HG03571 (cell line): ENCODE data around the gene RGS7.
A peak's percentile ranks its signal among the peaks of the same experiment; 100 is the strongest.
"Not testable (repeated sequence)": the region's sequence is repeated elsewhere in the genome, so short reads cannot be mapped to it uniquely, and the experiment has no call there.

Source experiments
- ATAC-seq: cut with Tn5 transposase; IDR thresholded peaks from one replicate; pipeline ENCODE4 v1.9.1; 2021; ENCODE audit not compliant: unreplicated experiment

RGS7 gene

GRCh38 chr1:240941701-240942370 is 415.2 kb downstream of the RGS7 start:
- ATAC-seq: no peak

GRCh38 chr1:240936911-240937668 is 419.9 kb downstream of the RGS7 start:
- no peak for ATAC-seq

GRCh38 chr1:240935920-240936319 is 421.1 kb downstream of the RGS7 start:
- no peak for ATAC-seq

- ATAC-seq: no peak
Observed at GRCh38 chr1:240931031-240931430, 426.0 kb downstream of the RGS7 start.

GRCh38 chr1:240928265-240928664 is 428.7 kb downstream of the RGS7 start:
- no peak for ATAC-seq

GRCh38 chr1:240927821-240928220 is 429.2 kb downstream of the RGS7 start:
- ATAC-seq: no peak

GRCh38 chr1:240925273-240925672 is 431.7 kb downstream of the RGS7 start:
- no peak for ATAC-seq

- ATAC-seq: no peak
Observed at GRCh38 chr1:240917976-240918375, 439.0 kb downstream of the RGS7 start.

GRCh38 chr1:240914506-240914905 is 442.5 kb downstream of the RGS7 start:
- ATAC-seq: no peak

- no peak for ATAC-seq
Observed at GRCh38 chr1:240912821-240913220, 444.2 kb downstream of the RGS7 start.

GRCh38 chr1:240909701-240910457 is 447.1 kb downstream of the RGS7 start:
- peak; percentile 92 for ATAC-seq

GRCh38 chr1:240906477-240906876 is 450.5 kb downstream of the RGS7 start:
- ATAC-seq: no peak

GRCh38 chr1:240905225-240905765 is 451.7 kb downstream of the RGS7 start:
- no peak for ATAC-seq

- not testable (repeated sequence) for ATAC-seq
Observed at GRCh38 chr1:240895424-240895823, 461.6 kb downstream of the RGS7 start.

- no peak for ATAC-seq
Observed at GRCh38 chr1:240888787-240889048, 468.3 kb downstream of the RGS7 start.

- peak; percentile 80 for ATAC-seq
Observed at GRCh38 chr1:240888039-240888786, 468.8 kb downstream of the RGS7 start.

- no peak for ATAC-seq
Observed at GRCh38 chr1:240883490-240883889, 473.5 kb downstream of the RGS7 start.

GRCh38 chr1:240882656-240883308 is 474.2 kb downstream of the RGS7 start:
- ATAC-seq: not testable (repeated sequence)

- no peak for ATAC-seq
Observed at GRCh38 chr1:240878631-240879030, 478.4 kb downstream of the RGS7 start.

- no peak for ATAC-seq
Observed at GRCh38 chr1:240877605-240878004, 479.4 kb downstream of the RGS7 start.

- ATAC-seq: no peak
Observed at GRCh38 chr1:240876071-240876470, 480.9 kb downstream of the RGS7 start.
